ENCODE data around the gene EDAR.

- TF ChIP-seq CTCF (conservative IDR thresholded peaks at IDR 0.05; ENCODE audit: low read depth, low read length) (no peak), BHLHE40 (IDR thresholded peaks at IDR 0.05; ENCODE audit: low read depth, low read length) (no peak), POLR2A (IDR thresholded peaks at IDR 0.05; ENCODE audit: low read depth, low read length) (no peak), RAD21 (IDR thresholded peaks at IDR 0.05; ENCODE audit: low read length) (no peak), MXI1 (IDR thresholded peaks at IDR 0.05; ENCODE audit: borderline replicate concordance, low read depth, low read length) (no peak), USF2 (IDR thresholded peaks at IDR 0.05; ENCODE audit: low read depth, low read length) (no peak), SMC3 (IDR thresholded peaks at IDR 0.05; ENCODE audit: low read depth, low read length) (no peak), RCOR1 (IDR thresholded peaks at IDR 0.05; ENCODE audit: insufficient replicate concordance, low read length) (no peak), CHD1 (IDR thresholded peaks at IDR 0.05; ENCODE audit: low read depth, low read length) (no peak), ELK1 (IDR thresholded peaks at IDR 0.05; ENCODE audit: borderline replicate concordance, low read depth, low read length) (no peak), RFX5 (IDR thresholded peaks at IDR 0.05; ENCODE audit: low read depth, low read length) (no peak), CEBPB (IDR thresholded peaks at IDR 0.05; ENCODE audit: low read depth, low read length) (no peak), NFE2L2 (IDR thresholded peaks at IDR 0.05; ENCODE audit: low read depth, low read length) (no peak)
Measured at GRCh38 chr2:108925286-108925685, 63.7 kb downstream of the EDAR start.

Data from IMR-90 (cell line).